Activated T-cell treated with anti-CD3 and anti-CD28 coated beads, Interleukin-2, amount 50 U/mL, for 4 hours (primary cell): Measurements from ENCODE around the gene UFC1. TPM values are rescaled to one million over a fixed set of nuclear protein-coding genes. Genes with fewer than 3 reads are reported as not detected.

Experiments
- ATAC-seq, 2 donors: fragments of 200-7000 bp; cut with Tn5 transposase; one replicate each; pipeline ENCODE4 v1.10.0; 2021
- DNase-seq: peaks from one replicate; pipeline ENCODE4 v3.0.0-alpha.2; 2020
- H3K27me3 Mint-ChIP-seq: one replicate; pipeline ENCODE4 v1.8.0; 2021; ENCODE audit warnings: low read depth, mixed read lengths
- H3K36me3 Mint-ChIP-seq: one replicate; pipeline ENCODE4 v1.8.0; 2022; ENCODE audit warnings: mixed read lengths; ENCODE audit not compliant: insufficient read depth
- H3K4me1 Mint-ChIP-seq: one replicate; pipeline ENCODE4 v1.8.0; 2021; ENCODE audit warnings: low read depth, mixed read lengths
- H3K4me3 Mint-ChIP-seq: one replicate; pipeline ENCODE4 v1.8.0; 2021; ENCODE audit warnings: mild to moderate bottlenecking, moderate library complexity, mixed read lengths
- H3K9me3 Mint-ChIP-seq: one replicate; pipeline ENCODE4 v1.8.0; 2021; ENCODE audit warnings: mixed read lengths
- total RNA-seq, 3 donors: library from RNA; stranded (reverse); gene quantifications; one replicate each; pipeline ENCODE4 v1.2.1, GENCODE V29; 2021

UFC1 gene
- total RNA-seq, 3 donors from 2014 or later: 87.5 to 98.8 (median 92.8) TPM

DNA sequence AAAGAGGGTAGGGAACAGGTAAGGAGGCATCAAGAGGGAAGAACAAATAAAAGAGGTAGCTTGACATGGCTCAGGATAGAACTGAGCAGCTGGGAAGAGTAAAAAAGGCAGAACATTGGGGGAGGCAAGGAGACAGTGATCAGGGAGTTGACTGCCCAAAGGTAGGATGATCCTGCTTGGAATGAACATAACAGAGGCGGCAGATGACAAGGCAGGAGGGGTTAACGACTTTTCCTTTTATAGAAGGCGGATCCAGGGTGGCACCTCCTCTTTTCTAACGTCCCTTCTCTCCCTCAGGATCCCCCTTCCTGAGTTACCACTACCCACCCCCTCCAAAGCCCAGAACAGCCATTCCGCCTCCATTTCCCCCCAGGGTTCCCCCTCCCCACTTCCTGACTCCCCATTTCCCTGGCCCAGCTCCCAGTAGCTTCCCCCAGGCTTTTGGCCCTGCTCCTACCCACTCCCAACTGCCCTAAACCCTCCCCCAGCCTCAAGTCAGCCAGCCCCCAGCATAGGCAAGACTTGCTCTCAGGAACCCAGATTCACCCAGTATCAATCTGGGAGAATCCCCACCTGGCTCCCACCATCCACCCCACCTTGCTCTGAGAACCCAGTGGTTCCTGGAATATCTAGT lies 45.8 kb downstream of the UFC1 start:
- peak overlapping the region; percentile 6 for H3K4me3 Mint-ChIP-seq
- H3K36me3 Mint-ChIP-seq: peaks cover 6% of the 10 kb centered on the region
- DNase-seq (no peak), ATAC-seq (no peak)
- peaks cover 60% of the 10 kb centered on the region for H3K4me1 Mint-ChIP-seq
- H3K9me3 Mint-ChIP-seq: no peaks in the 10 kb centered on the region
- H3K27me3 Mint-ChIP-seq: no peaks in the 10 kb centered on the region

DNA sequence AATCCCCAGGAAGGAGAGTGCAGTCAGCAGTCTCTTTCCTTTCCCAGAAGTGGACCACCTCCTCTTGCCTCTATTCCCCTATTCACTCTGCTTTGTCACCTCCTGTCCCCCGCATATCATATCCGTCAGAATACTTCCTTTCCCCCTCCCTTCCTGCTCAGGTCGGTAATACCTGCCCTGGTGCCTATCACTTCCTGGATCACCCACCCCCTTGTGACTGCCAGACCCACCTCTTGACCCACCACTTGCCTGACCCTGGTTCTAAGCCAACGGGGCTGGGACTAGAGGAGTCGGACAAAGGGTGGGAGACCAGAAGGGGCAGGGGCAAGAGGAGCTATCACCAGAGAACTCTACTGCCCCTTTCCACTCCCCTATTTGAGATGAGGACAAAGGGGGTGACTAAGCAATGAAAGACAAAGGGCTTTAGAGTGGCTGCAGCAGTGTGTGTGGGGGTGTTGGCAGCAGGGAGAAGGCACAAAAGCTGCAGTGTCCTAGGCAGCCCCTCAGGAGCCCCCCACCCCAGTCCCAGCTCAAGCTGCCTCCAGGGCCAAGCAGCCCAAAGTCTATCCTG lies 46.7 kb downstream of the UFC1 start:
- Mint-ChIP-seq H3K4me3 (peak overlapping the region; percentile 51), H3K9me3 (no peaks in the 10 kb centered on the region), H3K27me3 (no peaks in the 10 kb centered on the region), H3K36me3 (peaks cover 9% of the 10 kb centered on the region), H3K4me1 (peaks cover 60% of the 10 kb centered on the region)
- no peak for ATAC-seq
- DNase-seq: no peak

DNA sequence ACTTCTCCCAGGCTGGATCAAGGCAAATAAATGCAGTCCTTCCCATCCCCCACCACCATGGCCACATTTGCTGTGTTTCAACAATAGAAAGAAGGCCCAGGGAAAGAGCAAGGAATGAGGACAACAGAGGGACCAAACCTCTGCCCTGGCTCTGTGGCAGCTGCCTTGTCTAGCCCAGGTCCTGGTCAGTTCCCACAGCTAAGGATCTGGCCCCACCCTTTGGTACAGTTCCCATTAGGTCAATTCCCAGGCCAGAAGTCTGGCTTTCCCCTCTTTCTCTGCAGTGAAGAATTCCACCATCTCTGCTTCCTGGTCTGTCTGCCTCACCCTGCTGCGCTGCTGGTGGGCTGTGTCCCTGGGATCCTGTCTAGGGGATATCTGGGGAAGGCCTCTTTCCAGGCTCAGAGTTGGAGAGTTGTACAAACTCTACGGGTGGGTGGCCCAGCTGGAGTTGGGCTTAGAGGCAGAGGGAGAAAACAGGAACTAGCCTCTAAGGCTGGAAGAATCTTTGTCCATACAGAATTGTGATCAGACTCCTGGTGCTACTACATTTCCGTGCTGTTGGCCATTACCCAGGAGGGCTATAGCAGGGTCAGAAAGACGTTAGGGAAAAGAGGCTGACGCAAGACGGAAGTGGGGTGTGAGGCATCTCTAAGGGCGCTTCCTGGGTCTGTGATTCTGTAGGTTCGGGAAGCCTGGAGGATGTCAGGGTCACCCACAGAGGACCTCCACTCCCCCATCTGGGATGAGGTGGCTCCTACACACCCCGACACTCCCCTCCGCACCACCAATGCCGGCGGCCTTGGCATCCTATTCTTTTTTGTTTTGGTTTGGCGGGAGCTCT lies 47.4 kb downstream of the UFC1 start:
- DNase-seq (no peak), ATAC-seq (no peak)
- Mint-ChIP-seq H3K4me1 (peaks cover 62% of the 10 kb centered on the region), H3K9me3 (no peaks in the 10 kb centered on the region), H3K27me3 (no peaks in the 10 kb centered on the region), H3K4me3 (peak overlapping the region; percentile 94), H3K36me3 (peaks cover 13% of the 10 kb centered on the region)

DNA sequence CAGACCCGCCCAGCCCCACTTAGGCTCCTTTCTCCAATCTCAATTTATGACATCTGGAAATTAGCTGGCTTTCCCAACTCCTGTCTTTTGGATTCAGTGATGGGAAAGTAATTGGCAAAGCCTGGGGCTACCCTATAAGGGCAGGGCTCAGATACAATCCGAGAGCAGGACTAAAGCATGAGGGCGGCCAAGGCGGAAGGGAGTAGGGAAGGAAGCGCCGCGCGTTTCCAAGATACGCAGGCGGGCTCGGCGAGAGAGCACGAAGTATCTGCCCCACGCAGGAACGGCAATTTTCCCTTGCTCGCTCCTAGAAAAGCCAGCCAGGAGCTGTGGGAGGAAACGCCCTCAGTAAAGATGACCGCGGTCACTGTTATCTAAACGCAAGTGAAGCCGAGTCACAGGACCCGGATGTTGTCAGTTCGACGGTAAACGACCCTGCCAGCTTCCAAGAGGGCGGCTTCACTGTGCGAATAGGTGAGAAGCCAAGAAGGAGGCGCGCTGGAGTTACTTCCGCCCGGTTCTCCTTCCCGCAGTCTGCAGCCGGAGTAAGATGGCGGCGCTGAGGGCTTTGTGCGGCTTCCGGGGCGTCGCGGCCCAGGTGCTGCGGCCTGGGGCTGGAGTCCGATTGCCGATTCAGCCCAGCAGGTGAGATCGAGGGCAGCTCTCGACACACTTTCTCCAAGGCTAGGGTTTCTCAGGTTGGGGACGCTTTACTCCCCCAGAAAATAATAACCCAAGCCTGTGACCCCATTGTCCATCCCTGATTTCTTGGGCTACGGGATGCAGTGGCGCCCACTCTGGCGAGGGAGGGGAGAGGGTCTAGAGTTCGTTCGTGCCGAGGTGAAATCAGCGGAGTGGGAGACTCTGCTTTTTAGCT lies 48.3 kb downstream of the UFC1 start, which contains the start of gene NDUFS2:
Gene NDUFS2 (plus strand): TSS at position 532 of the 877 bp plus-strand sequence. CDS start 19 bp downstream, at position 551.
- peak within 1 kb of the TSS; percentile 94 for H3K4me3 Mint-ChIP-seq
- ATAC-seq (peak; percentile 99), DNase-seq (peak; percentile 93)
- H3K27me3 Mint-ChIP-seq: no peaks in the 10 kb centered on the region
- H3K36me3 Mint-ChIP-seq: peaks cover 18% of the 10 kb centered on the region
- H3K4me1 Mint-ChIP-seq: peaks cover 65% of the 10 kb centered on the region
- no peaks in the 10 kb centered on the region for H3K9me3 Mint-ChIP-seq

DNA sequence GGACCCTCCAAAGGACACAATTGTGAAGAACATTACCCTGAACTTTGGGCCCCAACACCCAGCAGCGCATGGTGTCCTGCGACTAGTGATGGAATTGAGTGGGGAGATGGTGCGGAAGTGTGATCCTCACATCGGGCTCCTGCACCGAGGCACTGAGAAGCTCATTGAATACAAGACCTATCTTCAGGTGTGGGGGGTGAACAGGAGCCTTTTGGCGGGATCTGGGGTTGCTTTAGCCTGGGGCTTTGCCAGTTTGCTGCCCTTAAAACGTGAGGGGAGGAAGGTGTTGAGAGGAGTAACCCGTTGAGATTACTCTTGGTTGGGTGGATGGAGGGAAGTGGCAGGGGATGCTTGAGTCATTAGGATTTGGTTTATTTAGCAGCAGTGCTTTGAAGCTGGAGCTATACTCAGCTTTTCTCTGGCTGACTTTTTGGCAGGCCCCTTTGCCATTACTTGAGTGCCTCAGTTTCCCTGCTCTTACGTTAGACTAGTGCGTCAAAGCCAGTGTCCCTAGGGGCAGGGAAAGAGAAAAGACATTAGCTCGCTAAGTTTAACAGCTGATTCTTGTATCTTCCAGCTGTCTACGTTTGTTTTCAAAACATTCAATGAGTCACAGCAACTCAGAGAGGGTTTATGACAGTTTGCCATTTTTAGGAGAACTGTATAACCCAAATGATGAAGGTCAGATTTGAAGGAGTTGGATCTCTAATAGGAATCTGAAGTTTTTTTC lies 52.8 kb downstream of the UFC1 start:
- no peak for ATAC-seq
- Mint-ChIP-seq H3K27me3 (no peaks in the 10 kb centered on the region), H3K4me3 (no peak overlapping the region), H3K36me3 (peaks cover 30% of the 10 kb centered on the region), H3K9me3 (no peaks in the 10 kb centered on the region), H3K4me1 (peaks cover 53% of the 10 kb centered on the region)
- DNase-seq: no peak

DNA sequence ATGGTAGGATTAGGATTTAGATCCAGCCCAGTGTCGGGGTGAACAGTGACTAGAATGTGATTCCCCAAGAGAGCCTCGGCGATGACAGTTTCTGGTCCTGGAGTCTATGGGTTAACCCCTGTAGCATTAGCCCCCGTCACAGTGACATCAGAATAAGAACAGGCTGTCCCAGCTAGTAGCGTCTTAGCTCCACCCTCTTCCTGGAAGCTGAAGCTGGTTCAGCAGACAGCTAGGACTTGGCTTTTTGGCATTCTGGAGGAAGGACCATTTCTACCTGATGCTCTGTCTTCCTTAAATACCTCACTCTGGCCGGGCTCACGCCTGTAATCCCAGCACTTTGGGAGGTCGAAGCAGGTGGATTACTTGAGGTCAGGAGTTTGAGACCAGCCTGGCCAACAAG lies 53.4 kb downstream of the UFC1 start:
- H3K4me1 Mint-ChIP-seq: peaks cover 47% of the 10 kb centered on the region
- peaks cover 36% of the 10 kb centered on the region for H3K36me3 Mint-ChIP-seq
- no peak for DNase-seq

More for the DNA sequence above, 53.4 kb downstream of the UFC1 start:
- H3K4me3 Mint-ChIP-seq: no peak overlapping the region
- H3K9me3 Mint-ChIP-seq: no peaks in the 10 kb centered on the region
- no peaks in the 10 kb centered on the region for H3K27me3 Mint-ChIP-seq
- no peak for ATAC-seq

Other genes with a start within 250 kb of the UFC1 start
- gene ITLN2, start 199.2 kb upstream of the UFC1 start, total RNA-seq: not detected
- gene F11R, start 132.8 kb upstream of the UFC1 start, total RNA-seq: 1 to 10 TPM; 3.9 to 7.6 (median 7.3) TPM
- 10 to 100 TPM; 20.3 to 67.2 (median 25.6) TPM for gene TSTD1, start 115.0 kb upstream of the UFC1 start, total RNA-seq
- gene USF1, start 108.0 kb upstream of the UFC1 start, total RNA-seq: 10 to 100 TPM; 44.3 to 53.0 (median 44.9) TPM
- gene ARHGAP30, start 84.1 kb upstream of the UFC1 start, total RNA-seq: 100 to 1,000 TPM; 103 to 128 (median 106) TPM
- gene NECTIN4, start 64.4 kb upstream of the UFC1 start, total RNA-seq: under 1 TPM in 1 of 3 donors, not detected in 2; 0.08 TPM
- gene KLHDC9, start 55.6 kb upstream of the UFC1 start, total RNA-seq: under 1 TPM in 1 of 3 donors, not detected in 2; 0.43 TPM
- gene PFDN2, start 35.9 kb upstream of the UFC1 start, total RNA-seq: 100 to 1,000 TPM; 231 to 238 (median 235) TPM
- gene NIT1, start 35.9 kb upstream of the UFC1 start, total RNA-seq: 10 to 100 TPM; 41.4 to 51.8 (median 42.2) TPM
- gene DEDD, start 21.3 kb upstream of the UFC1 start, total RNA-seq: 10 to 100 TPM; 50.7 to 56.7 (median 51.2) TPM
- gene USP21, start 5.5 kb downstream of the UFC1 start, total RNA-seq: 10 to 100 TPM; 25.0 to 28.3 (median 27.4) TPM
- 10 to 100 TPM; 10.0 to 13.8 (median 12.8) TPM for gene PPOX, start 12.4 kb downstream of the UFC1 start, total RNA-seq
- 10 to 100 TPM; 73.9 to 76.3 (median 75.9) TPM for gene B4GALT3, start 23.5 kb downstream of the UFC1 start, total RNA-seq
- 1 to 10 TPM in 1 of 3 donors, under 1 TPM in 2; 0.34 to 1.1 (median 0.63) TPM for gene ADAMTS4, start 45.1 kb downstream of the UFC1 start, total RNA-seq
- gene NDUFS2, start 48.4 kb downstream of the UFC1 start, total RNA-seq: 10 to 100 TPM; 70.7 to 80.5 (median 73.2) TPM
- 1 to 10 TPM in 1 of 3 donors, under 1 TPM in 1, not detected in 1; 0.83 to 1.4 TPM for gene FCER1G, start 61.3 kb downstream of the UFC1 start, total RNA-seq
- gene APOA2, start 69.7 kb downstream of the UFC1 start, total RNA-seq: 1 to 10 TPM; 1.1 to 2.0 (median 2.0) TPM
- gene TOMM40L, start 72.1 kb downstream of the UFC1 start, total RNA-seq: 10 to 100 TPM; 23.8 to 29.8 (median 25.5) TPM
- gene NR1I3, start 84.2 kb downstream of the UFC1 start, total RNA-seq: under 1 TPM in 1 of 3 donors, not detected in 2; 0.46 TPM
- not detected for gene PCP4L1, start 104.8 kb downstream of the UFC1 start, total RNA-seq
- 1 to 10 TPM in 2 of 3 donors, under 1 TPM in 1; 0.83 to 2.0 (median 1.1) TPM for gene MPZ, start 156.0 kb downstream of the UFC1 start, total RNA-seq
- gene SDHC, start 160.4 kb downstream of the UFC1 start, total RNA-seq: 100 to 1,000 TPM; 179 to 202 (median 186) TPM
- gene CFAP126, start 213.9 kb downstream of the UFC1 start, total RNA-seq: not detected